Fibroblast of skin of left quadriceps (primary cell): Measurements from ENCODE around the gene MYO18A.
A peak's percentile ranks its signal among the peaks of the same experiment; 100 is the strongest.
"Not testable (repeated sequence)": the region's sequence is repeated elsewhere in the genome, so short reads cannot be mapped to it uniquely, and the experiment has no call there.

Source experiments
- DNase-seq, 2 experiments: peaks; one replicate each; pipeline ENCODE4 v3.0.0-alpha.2; 2013; ENCODE audit warnings: low read depth in 2 of 2

MYO18A gene

DNA sequence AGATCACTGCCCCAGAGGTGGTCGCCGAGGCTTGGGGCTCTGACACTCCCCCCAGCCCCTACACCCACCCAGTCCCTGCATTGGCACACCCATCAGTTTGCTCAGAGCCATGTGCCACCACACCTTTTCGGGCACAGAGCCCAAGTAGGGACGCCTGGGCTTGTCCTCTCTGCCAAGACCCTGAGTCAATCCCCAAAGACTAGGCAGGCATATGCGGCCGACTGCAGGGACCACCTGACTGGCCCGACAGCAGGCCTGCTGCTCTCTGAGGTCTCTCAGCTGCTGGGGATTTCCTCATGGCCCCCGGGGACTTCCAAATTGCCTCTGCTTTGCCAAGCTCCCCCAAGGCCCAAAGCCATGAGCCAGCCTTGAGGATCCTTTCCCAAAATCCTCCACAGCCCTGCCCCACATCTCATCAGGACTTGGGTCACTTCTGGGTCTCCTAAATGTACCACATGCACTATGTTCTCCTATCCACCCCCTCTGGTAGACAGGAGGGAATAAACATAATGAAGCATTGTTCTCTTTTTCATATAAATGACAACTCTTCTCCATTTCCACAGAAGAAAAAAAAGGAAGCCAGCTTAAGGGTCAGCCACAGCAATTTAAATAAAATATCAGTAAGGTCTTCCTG is 30.6 kb downstream of the MYO18A start:
- no peak for DNase-seq

DNA sequence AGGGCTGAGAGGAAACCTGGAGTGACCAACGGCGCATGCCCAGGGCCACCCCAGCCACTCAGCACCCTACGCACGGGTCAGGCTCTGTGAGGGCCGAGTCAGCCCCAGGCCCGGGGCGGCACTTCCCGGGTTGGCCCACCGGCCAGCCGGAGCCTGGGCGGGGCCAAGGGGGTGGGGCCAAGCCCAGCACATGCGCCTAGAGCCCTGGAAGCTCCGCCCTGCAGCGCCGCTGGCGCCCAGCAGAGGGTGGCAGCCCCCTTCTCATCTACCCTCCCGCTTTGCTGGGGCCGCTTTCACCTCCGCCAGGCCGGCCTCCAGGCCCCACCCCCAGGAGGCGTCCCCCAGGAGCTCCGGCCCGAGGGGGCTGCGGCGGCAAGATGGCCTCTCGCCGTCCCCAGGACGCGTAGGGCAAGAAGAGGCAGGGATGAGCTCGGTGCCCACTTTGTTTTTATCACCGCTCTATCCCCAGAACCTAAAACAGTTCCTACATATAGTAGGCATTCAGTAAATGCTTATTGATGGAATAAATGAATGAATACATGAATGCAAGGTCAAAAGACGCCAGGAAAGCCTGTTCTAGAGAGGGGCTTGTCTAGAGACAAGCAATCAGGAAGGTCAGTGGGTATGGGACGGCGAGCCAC is 31.3 kb downstream of the MYO18A start:
- DNase-seq, result peak; percentile 72 to 73

DNA sequence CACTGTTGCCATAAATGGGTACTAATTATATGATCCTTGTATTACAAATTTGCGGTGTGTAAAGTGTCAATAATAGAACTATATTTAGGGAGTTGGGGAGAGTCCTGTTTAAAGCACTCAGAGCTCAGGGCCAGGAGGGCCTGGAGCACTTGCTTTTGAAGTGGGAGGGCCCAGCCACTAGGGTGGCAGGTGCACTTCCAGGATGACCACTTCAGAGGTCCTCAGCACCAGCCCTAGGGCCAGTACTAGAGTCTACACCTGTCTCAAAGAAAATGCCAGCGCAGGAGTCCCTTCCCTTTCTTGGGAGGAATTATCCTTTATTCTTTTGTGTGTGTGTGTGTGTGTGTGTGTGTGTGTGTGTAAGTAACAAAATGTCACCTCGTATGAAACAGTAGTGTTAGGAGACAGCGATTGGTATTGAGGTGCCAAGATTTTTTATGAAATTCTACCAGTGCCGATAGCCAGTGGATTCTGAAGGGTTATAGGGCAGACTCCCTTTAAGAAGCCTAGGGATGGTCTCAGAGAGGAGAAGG is 31.9 kb downstream of the MYO18A start:
- DNase-seq, result no peak

DNA sequence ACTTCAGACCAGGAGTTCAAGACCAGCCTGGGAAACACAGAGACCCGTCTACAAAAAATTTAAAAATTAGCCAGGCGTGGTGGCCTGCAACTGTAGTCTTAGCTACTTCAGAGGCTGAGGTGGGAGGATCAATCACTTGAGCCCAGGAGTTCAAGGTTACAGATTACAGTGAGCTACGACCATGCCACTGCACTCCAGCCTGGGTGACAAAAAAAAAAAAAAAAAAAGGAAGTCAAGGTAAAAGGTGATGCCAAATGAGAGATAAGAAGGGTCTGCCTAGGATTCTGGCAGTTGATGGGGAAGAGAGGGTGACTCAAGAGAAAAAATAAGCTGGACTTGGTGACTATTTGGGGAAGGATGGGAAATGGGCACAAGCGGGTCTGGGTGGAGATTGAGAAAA is 32.5 kb downstream of the MYO18A start:
- DNase-seq, result no peak

DNA sequence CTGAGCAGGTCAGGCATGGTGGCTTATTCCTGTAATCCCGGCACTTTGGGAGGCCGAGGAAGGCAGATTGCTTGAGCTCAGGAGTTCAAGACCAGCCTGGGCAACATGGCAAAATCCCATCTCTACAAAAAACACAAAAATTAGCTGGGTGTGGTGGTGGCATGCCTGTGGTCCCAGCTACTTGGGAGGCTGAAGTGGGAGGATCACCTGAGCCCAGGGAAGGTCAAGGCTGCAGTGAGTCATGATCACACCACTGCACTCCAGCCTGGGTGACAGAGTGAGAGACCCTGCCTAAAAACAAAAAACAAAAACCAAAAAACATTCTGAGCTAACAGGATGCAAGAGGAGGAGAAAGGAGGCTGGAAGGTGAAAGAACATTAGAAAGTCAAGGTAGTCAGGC is 33.0 kb downstream of the MYO18A start:
- DNase-seq, result not testable (repeated sequence)

DNA sequence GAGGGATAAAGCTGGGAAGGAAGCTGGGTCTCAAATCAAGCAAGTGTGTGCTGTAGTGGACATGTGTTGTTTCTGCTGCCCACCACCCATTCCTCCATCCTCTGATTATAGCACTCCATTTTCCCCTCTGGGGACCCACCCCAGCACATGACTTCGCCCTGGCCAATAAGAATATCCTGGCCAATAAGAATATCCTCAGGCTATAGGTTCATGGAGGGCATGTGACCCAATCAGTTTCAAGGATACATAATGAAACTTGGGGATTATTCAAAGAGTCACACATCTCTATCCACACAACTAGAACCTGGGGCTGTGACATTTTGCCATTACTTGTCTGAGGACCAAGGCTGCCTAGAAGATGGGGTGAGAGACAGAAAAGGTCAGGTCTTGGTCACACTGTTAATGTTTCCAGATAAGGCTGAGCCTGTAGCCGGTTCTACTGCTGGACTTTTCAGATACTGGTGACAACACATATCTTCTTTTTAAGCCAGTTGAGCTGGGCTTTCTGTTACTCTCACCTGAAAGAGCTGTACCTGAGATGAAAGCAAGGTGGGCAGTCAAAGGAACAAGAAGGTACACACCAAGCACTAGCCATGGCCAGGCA is 33.7 kb downstream of the MYO18A start:
- no peak for DNase-seq

DNA sequence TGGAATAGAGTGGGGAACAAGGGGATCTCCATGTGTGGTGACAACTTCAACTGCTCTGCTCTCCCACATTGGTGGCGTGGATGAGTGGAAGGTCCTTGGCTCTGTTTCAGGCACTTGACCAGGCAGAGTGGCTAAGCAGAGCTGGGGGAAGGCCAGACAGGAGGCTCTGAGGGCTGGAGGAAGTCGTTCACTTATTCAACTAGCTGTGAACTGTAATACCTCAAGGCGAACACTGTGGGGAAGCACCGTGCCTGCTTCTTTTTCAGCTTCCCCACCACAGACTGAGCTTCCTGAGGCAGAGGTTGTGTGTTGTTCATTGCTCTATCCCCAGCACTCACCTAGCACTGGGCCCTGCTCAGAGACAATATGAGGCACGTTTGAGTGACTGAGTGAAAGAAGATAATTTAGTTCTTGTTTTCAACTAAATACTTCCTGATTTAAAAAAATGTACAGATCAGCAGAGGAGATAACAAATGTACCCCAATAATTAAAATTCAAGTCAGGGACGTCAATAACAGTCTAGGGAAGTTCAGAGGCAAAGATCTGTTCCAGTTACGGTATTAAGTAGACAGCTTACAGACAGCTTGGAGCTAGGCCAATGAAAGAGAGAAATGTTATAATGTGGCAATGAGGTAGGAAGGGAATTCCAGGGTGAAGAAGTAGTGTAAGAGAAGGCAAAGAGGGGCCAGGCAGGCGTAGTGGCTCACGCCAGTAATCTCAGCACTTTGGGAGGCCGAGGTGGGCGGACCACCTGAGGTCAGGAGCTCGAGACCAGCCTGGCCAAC is 34.7 kb downstream of the MYO18A start:
- no peak for DNase-seq

DNA sequence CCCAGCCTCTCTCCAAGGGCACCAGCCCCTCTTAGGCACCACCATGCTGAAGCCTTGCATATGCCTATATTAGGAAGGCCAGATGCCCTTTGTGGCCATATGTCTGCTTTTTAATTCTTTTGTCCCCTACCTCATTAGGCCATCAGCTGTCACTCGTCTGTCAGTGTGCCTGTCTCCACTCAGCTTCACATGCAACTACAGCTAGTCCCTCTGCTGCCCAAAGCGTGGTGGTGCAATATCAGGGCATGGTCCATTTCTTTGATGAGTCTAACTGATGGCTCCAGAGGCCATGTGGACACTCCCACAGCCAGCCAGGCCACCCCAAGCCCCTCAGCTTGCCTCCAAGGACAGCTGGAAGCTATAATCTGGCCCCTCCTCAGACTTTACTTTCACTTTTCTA is 36.3 kb downstream of the MYO18A start:
- no peak for DNase-seq

DNA sequence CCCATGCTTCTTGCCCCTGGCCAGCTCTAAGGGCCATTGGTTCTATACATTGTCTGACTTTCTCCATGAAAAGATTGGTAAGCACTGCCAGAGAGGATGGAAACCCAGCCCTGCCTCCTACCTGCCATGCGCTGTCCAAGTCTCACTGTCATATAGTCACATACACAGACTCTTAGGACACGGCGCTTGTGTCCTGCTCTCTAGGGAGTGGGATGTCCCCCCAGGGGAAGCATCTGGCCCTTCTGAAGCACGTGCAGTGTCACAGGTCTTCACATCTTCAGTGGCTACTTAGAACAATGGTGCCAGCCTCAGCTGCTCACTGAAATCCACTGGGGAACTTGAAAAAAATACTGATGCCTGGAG is 38.7 kb downstream of the MYO18A start:
- DNase-seq, result no peak

DNA sequence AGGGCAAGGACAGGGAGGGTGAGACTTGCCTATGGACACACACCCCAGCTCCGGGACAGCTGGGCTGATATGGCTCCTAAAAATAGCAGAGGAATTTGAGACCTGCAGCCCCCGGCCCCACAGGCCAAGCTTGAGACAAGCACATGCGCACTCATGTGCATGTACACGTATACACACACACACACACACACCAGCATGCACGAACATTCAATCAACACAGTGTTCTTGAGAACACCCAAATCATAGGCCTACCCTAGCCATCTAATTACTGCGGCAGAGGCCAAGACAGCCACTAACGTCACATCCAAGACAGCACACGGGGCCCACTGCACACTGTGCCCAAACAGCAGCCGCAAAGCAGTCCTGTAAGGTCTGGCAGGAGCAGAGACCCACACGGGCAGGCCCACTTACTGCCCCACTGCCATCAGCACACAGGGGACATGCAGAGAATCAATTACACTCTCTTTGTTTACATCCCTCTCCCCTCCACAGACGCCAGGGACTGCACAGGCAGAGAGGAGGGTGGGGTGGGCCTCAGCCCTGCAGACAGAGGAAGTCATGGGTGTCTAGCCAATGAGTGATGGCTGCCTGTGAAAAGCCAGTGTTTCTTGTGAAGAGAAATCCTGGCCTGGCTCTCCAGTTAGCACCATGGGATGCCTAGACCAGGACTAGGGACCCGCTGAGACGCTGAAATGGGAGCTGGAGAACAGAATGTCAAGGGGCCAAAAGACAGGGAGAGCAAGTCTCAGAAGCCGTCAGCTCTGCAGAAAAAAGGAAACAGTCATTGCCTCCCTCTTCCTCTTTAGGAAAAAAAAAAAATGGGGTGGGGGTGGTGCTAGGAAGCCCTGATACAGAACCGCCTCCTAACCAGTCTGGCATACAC is 39.3 kb downstream of the MYO18A start:
- no peak for DNase-seq

DNA sequence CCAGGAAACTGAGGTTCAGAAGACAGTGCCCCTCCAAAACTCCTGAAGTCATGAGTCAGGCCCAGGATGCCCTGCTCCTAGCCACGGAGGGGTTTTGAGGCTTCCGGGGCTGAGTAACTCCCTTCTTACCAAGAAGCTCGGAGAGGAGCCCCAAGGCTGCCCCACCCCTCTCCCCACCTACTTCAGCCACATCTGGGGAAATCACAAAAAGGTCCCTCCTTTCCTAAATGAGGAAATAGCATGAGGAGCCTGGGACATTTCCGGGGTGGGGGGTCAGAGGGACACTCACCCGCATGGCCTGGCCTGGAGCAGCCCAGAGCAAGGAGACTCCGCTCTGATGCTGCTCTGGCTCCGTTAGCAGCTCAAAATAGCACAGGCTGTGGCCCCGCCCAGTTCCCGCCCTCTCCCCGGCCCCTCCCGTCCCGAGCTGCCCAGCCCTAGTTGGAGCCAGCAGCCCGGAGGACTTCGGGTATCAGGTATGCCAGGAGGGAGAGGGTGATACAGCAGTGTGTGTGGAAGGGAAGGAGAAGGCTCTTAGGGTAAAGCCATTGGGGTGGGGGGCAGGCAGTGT is 40.1 kb downstream of the MYO18A start:
- no peak for DNase-seq

DNA sequence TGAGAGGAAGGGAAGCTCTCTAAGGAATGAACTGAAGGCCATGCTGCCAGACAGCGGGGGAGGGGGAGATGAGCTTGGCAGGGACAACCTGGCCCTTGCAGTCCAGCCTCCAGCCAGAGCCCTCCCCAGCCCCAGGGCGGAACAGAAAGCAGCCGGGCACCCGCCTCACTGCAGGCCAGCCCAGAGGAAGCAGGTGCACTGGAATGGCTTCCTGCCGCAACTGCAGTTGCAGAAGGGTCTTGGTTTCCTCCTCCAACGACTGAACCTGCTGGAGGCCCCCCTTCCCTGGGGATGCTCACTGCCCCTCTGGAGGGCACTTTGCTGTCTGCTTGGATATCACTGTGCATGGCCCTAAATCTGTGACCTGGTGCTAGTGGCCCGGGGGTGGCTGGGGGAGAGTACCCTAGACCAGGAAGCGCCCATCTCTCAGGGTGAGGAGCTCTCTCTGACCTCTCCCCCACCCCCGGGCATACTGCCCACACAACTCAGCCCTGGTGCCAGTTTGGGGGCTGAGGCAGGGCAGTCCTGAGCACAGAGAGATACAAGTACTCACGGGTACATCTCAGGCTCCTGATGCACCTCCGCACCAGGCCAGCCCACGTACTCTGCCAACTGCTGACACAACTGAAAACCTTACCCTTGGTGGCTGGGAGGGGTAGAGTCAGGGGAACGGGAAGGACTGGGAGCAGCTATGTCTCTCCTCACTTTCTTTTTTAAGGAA is 41.1 kb downstream of the MYO18A start:
- DNase-seq, result no peak

DNA sequence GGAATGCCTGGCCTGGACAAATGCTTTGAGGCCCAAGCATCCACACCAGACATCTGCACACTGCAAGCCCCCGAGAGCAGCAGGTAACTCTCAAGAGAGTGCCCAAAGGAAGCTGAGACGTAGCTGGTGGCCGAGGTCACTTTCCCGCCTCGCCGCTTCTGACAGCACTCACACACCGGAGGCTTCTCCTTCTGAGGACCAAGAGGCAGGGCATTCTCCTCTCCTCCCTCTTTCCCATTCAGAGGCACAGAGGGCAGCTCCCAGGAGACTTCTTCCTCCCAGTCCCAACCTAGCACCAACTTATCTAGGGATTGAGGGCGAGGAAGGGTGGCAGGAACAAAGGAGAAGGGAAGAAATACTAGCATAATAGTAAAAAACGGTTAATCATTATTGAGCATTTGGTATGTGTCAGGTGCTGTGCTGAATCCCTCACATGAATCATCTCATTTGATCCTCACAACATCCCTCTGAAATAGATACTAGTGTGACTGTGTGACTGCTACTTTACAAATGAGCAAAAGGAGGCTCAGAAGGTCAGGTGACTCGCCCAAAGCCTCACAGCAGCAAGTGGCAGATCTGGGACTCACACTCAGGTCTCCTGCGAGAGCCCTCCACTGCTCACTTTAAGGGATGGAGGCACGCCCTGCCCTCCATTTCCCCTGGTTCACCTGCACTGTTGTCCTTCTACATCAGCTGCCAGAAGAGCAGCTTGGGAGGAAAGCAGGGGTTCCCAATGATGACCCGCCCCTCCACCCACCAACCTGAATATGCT is 41.8 kb downstream of the MYO18A start:
- DNase-seq, result no peak

DNA sequence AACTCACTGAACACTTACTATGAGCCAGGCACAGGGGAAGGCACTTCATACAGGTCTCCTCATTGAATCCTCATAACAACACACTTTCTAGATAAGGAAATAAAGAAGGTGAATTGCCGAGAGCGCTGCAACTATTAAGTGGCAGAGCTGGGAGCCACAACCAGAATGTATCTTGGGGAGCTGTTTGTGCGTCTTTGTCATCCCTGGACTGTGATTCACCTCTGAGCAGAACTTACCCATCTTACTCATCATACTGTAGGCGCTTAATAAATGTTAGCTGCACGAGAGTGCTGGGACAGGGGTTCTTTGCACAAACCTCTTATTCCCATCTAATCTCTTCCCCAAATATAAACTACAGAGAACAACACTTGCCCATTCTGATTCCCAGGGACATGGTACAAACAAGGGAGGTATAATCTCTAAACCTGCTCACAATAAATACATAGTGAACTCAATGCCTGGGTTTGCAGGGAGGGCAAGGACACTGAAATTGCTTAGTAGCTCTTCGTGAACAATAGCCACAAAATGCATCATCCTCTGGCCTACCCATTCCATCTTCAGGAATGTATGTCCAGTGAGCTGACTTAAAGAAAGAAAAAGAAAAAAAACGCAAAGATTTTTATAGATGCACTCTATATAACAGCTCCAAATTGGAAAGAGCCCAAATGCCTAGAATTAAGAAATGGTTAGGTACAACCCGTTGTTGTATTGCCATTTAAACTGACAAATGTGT is 43.0 kb downstream of the MYO18A start:
- DNase-seq, result no peak

DNA sequence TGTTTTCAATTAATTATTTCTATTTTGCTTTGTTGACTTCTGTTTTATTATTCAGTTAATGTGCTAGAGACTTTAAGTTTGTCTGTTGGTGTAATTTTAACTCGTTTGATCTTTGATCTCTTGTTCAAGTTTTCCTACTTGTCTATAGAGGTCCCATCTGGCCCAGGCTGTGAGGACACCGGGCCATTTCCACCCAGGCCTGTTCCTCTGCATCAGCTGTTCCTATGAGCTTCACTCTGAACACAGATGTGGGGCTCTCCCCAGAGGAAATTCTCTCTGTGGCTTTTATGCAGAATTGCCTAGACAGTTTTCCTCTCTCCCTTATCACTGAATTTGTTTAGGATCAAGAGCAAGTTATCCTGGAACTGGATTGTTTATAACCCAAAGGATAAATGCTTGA is 44.7 kb downstream of the MYO18A start:
- no peak for DNase-seq

DNA sequence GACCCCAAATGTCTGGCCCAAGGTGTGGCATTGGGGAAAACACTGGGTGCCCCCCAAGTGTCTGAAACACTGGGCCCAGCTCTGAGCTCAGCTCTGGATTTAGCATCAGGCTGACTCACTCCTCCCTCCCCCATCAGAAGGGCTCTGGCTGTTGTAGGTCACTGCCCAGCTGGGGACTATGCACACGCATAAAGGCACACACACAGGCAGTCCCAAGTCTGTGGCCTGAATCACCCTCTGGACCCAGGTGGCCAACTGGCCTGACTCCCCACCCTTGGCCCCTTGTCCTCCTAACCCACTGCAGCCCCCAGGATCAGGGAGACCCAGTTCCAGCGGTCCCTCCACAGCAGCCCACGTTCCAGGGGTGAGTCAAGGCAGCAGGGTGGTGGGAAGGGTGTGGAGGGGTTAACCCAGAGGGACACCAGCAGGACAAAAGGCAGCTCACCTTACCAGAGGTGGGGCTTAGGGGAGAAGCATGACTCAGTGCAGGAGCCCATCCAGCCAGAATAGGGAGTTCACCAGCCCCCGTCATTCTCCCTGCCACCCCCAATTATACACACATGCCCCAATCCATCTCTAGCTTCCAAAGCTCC is 47.0 kb downstream of the MYO18A start:
- DNase-seq, result no peak

DNA sequence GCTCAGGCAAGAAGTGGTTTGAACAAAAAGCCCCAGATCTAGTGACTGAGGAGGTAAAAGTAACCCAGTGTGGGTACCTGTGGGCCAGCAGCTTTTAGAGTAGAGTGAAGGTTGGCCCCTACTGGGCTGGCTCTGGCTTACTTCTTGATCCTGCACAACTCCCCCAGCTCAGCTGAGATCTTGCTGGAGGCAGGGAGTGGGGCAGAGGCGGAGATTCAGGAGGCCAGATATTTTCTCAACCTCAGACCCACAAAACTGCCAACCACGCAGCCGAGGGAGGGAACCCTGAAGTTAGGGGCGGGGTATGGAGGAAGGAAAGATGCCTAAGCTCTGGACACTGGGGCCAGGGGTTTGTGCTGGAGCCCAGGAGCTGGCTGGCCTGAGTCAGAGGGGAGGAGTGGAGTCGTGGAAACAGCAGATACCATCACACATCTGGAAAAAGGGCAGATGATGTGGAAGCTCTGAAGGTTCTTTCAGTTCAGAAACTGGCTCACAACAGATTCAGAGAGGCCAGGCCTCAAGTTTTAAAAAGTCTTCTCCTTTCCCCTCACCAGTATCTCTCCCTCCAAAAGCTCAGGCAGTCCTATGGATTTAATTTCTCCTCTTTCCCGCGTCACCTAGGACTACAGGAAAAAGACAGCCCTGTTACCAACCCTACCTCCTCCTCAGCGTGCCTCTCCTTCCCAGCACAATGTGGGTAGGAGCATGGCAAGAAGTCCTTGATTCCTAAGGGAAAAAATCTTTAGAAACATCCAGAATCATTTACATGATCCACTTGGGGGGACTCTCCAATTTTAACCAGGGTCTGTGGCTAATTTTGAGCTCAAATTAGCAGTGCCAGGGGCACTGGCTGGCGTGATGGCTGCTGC is 48.1 kb downstream of the MYO18A start:
- DNase-seq, result peak; percentile 51 to 56

DNA sequence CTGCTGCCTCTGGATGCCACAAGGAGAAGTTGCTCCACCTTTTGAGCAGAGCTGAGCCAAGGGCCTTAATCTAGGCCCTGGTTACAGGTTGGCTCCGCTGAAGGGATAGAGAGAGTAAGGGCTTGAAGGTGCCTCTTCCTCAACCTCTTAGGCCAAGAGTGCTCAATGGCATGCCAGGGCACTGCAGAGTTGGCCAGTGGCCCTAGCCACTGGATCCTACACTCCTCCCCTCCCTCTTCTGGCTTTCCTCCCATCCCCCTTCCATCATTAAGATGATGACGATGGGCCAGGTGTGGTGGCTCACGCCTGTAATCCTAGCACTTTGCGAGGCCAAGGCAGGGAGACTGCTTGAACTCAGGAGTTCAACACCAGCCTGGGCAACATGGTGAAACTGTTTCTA is 50.5 kb downstream of the MYO18A start:
- DNase-seq, result no peak
